Skin of body (tissue), 2 donors: Measurements from ENCODE around the gene MAGEE2. TPM values are rescaled to one million over a fixed set of nuclear protein-coding genes. Genes with fewer than 3 reads are reported as not detected.
"Not testable (repeated sequence)": the region's sequence is repeated elsewhere in the genome, so short reads cannot be mapped to it uniquely, and the experiment has no call there.

ENCODE experiments used
- DNase-seq: peaks from one replicate; lab custom pipeline; 2025; lab: John Stamatoyannopoulos, UW
- total RNA-seq: library from RNA; depleted of rRNA; stranded (reverse); fragments of >200 nt; gene quantifications from one replicate; pipeline ENCODE4 v1.2.3, GENCODE V29; 2014

MAGEE2 gene, protein sequence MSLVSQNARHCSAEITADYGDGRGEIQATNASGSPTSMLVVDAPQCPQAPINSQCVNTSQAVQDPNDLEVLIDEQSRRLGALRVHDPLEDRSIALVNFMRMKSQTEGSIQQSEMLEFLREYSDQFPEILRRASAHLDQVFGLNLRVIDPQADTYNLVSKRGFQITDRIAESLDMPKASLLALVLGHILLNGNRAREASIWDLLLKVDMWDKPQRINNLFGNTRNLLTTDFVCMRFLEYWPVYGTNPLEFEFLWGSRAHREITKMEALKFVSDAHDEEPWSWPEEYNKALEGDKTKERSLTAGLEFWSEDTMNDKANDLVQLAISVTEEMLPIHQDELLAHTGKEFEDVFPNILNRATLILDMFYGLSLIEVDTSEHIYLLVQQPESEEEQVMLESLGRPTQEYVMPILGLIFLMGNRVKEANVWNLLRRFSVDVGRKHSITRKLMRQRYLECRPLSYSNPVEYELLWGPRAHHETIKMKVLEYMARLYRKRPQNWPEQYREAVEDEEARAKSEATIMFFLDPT
- total RNA-seq: not detected

DNA sequence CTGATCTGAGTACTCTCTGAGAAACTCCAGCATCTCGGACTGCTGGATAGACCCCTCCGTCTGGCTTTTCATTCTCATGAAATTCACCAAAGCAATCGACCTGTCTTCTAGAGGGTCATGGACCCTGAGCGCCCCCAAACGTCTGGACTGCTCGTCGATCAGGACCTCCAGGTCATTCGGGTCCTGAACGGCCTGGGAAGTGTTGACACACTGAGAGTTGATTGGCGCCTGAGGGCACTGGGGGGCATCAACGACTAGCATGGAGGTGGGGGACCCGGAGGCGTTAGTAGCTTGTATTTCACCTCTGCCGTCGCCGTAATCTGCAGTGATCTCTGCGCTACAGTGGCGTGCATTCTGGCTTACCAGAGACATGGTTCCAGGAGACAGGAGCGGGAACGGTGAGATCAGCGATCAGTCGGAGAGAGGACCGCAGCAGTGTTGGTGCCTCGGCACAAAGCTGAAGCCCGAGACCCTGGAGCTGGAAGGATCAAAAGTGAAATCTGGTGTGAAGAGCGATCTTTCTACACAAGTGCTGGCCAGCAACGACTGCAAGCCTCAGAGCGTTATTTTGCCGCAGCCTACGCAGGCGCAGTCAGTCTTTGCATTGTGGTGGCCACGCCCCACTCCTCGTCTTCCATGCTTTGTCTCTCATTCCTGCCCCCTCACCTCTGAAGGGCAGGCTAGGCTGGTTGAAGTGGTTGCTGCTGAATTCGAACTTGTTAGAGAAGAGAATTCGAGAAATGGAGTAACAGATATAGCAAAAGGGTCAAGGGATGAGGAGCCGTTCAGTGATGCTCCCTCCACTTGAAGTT, at the start of gene MAGEE2:
Gene MAGEE2 (minus strand): TSS at position 575 of the 812 bp plus-strand sequence. CDS start 203 bp downstream, at position 372.
- DNase-seq: no peak

DNA sequence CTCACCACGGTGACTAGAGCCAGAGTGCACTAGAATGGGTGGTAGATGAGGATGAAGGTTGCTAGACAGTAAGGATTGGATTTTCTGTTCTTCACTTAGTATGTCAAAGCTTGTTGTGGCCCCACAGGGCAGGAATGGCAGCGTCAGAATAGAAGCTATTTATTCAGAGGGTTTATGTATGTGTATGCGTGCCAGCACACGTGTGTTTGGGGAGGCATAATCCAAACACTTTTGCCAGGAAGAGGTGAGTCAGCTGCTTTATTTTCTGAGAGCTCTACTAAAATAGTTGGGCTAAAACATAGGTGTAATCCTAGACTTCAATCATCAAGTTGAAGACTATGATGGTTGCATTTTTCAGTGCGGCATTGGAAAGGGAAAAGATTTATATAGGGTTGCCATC, 1.2 kb upstream of the MAGEE2 start:
- no peak for DNase-seq

DNA sequence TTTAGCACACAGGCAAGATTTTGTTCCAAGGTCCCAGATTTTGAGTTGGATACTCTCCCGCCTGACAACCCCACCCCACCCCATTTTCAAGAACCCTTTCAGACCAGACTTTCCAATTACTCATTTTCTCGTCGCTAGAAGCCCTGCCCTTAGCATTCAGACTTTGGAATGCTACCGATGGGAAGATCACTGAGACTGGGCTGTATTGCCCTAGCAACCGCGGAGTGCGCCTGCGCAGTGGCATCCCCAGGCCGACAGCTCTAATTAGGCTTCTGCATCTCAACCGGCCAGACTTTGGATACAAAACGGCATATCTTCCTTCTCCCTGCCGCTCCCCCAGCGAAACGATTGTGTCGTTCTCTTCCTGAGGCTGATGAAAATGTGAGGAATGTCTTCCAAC, 3.4 kb downstream of the MAGEE2 start:
- no peak for DNase-seq

DNA sequence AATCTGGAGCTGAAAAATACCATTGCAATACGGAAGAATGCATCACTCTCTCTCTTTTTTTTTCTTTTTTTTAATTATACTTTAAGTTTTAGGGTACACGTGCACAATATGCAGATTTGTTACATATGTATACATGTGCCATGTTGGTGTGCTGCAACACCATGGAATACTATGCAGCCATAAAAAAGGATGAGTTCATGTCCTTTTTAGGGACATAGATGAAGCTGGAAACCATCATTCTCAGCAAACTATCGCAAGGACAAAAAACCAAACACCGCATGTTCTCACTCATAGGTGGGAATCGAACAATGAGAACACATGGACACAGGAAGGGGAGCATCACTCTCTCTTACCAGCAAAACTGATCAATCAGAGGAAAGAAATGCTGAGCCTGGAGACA, 17.0 kb downstream of the MAGEE2 start:
- DNase-seq: not testable (repeated sequence)

DNA sequence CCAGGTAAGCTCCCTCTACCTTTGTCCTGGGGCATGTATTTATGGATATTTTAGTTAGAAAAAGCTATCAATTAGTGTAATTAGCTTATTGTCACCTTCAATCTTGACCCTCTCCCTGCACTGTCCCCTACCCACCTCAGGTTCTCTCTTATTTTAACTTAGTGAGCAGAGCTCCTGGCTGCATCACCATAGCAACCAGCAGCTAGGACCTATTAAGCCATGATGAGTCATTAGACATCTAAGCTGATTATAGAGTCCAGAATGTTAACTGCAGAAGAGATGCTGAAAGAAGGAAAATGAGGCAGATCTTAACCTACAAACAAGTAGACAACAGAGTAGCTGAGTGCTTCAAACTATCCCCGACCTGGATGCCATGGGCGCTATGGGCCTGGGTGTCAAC, 36.6 kb downstream of the MAGEE2 start:
- DNase-seq: no peak

DNA sequence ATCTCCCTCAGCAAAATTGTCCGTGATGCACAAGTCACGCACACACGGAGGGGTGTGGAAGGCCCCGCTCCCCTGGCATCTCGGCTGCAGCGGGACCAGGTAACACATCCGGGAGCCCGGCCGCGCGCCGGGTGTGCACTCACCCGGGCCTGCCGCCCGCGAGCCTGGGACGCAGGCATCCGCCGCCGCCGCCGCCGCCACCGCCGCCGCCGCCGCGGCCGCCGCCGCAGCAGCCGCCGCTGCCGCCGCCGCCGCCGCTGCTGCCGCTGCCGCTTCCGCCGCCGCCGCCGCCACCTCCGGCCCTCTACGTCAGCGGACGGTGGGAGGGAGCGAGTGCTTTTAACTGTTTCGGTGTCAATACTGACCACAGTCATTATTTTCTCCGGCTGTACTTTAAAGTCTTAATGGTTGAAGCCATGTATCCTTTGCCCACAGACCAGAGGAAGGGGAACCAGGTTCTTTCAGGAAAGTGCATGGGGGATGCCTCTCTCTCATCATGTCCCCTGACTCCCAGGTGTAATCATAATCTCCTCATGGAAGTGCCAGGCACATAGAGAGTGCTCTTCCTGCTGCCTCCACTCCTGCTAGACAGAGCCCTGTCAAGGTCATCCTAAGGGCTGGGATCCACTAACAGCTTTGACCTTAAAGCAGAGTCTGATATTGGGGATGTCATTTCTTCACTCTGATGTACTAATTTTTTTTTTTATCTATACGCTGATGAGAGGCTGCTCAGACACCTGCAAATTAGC, 38.0 kb downstream of the MAGEE2 start:
- DNase-seq: no peak
